Epithelial cell of esophagus (primary cell): ENCODE measurements around the gene AOAH.

Source experiments
- DNase-seq: peaks from one replicate; pipeline ENCODE4 v3.0.0; 2010; ENCODE audit warnings: low read depth
- H3K4me3 ChIP-seq: 2 replicates; pipeline ENCODE4 v1.5.1; 2011; ENCODE audit warnings: mild to moderate bottlenecking, low read length, control low read depth
- CTCF ChIP-seq: IDR thresholded peaks from 2 replicates; pipeline ENCODE4 v1.5.1; 2011; ENCODE audit warnings: low read depth, mild to moderate bottlenecking, low read length, control low read depth, inconsistent platforms; ENCODE audit not compliant: insufficient read depth; ENCODE audit errors: missing control alignments

The AOAH gene

GRCh38 chr7:36626111-36626510 lies 98.2 kb downstream of the AOAH start:
- no peak for TF ChIP-seq CTCF
- H3K4me3 ChIP-seq = no peak overlapping the region
- no peak for DNase-seq

- no peak overlapping the region for H3K4me3 ChIP-seq
- no peak for TF ChIP-seq CTCF
- DNase-seq = no peak
Measured at GRCh38 chr7:36625247-36625646, 99.0 kb downstream of the AOAH start.

- TF ChIP-seq CTCF = no peak
- no peak overlapping the region for H3K4me3 ChIP-seq
- DNase-seq = no peak
Measured at GRCh38 chr7:36623247-36623646, 101.0 kb downstream of the AOAH start.

GRCh38 chr7:36621396-36621795 lies 102.9 kb downstream of the AOAH start:
- DNase-seq = no peak
- TF ChIP-seq CTCF = no peak
- H3K4me3 ChIP-seq = no peak overlapping the region

- no peak overlapping the region for H3K4me3 ChIP-seq
- peak; percentile 53 for DNase-seq
- no peak for TF ChIP-seq CTCF
Measured at GRCh38 chr7:36620166-36620708, 104.1 kb downstream of the AOAH start.

- DNase-seq = no peak
- H3K4me3 ChIP-seq = no peak overlapping the region
- TF ChIP-seq CTCF = no peak
Measured at GRCh38 chr7:36617408-36617807, 106.9 kb downstream of the AOAH start.

GRCh38 chr7:36615852-36616540 lies 108.3 kb downstream of the AOAH start:
- no peak overlapping the region for H3K4me3 ChIP-seq
- no peak for DNase-seq
- no peak for TF ChIP-seq CTCF
